Liver (tissue), 3 donors: Measurements from ENCODE around the gene RASGRP1.

Experiments used
- RAD21 ChIP-seq, 2 donors: IDR thresholded peaks; 2 replicates each; pipeline ENCODE4 v1.6.1; 2016; ENCODE audit warnings: antibody characterized with exemption in 2 of 2, mild to moderate bottlenecking in 2 of 2
- TAF1 ChIP-seq: conservative IDR thresholded peaks from 2 replicates; pipeline ENCODE4 v1.6.1; 2016; ENCODE audit warnings: antibody characterized with exemption, mild to moderate bottlenecking
- TF ChIP-seq, protein P1 (sequence below): fragments of 150-350 bp; IDR thresholded peaks from 2 replicates; pipeline ENCODE4 v1.5.1; 2017; ENCODE audit warnings: improper control_type of control experiment, low read depth, low read length; ENCODE audit not compliant: missing input control
- TF ChIP-seq, protein P2 (sequence below): IDR thresholded peaks from 2 replicates; pipeline ENCODE4 v1.6.1; 2016; ENCODE audit warnings: antibody characterized with exemption, mild to moderate bottlenecking
- donor health status: healthy.
- donor health status: healthy.

DNA sequence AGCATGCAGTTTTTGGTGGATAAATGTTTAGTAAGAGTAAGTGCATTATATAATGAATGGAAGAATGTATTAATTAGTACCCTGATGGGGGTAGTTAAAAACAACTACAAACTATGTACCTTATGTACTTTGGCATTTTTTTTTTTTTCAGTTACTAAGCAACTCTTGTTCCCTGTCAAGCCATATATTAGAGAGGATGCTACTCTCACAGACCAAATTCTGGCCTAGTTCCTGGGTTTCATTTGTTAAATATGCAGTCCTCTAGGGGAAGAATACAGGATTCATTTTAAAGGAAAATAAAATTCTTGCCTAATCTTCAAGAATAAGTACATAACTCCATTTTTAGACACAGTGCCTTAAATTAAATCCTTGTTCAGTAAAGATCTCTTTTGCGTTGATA, 93.8 kb downstream of the RASGRP1 start:
- TF ChIP-seq, protein P1, sequence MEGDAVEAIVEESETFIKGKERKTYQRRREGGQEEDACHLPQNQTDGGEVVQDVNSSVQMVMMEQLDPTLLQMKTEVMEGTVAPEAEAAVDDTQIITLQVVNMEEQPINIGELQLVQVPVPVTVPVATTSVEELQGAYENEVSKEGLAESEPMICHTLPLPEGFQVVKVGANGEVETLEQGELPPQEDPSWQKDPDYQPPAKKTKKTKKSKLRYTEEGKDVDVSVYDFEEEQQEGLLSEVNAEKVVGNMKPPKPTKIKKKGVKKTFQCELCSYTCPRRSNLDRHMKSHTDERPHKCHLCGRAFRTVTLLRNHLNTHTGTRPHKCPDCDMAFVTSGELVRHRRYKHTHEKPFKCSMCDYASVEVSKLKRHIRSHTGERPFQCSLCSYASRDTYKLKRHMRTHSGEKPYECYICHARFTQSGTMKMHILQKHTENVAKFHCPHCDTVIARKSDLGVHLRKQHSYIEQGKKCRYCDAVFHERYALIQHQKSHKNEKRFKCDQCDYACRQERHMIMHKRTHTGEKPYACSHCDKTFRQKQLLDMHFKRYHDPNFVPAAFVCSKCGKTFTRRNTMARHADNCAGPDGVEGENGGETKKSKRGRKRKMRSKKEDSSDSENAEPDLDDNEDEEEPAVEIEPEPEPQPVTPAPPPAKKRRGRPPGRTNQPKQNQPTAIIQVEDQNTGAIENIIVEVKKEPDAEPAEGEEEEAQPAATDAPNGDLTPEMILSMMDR: no peak
- TF ChIP-seq, protein P2, sequence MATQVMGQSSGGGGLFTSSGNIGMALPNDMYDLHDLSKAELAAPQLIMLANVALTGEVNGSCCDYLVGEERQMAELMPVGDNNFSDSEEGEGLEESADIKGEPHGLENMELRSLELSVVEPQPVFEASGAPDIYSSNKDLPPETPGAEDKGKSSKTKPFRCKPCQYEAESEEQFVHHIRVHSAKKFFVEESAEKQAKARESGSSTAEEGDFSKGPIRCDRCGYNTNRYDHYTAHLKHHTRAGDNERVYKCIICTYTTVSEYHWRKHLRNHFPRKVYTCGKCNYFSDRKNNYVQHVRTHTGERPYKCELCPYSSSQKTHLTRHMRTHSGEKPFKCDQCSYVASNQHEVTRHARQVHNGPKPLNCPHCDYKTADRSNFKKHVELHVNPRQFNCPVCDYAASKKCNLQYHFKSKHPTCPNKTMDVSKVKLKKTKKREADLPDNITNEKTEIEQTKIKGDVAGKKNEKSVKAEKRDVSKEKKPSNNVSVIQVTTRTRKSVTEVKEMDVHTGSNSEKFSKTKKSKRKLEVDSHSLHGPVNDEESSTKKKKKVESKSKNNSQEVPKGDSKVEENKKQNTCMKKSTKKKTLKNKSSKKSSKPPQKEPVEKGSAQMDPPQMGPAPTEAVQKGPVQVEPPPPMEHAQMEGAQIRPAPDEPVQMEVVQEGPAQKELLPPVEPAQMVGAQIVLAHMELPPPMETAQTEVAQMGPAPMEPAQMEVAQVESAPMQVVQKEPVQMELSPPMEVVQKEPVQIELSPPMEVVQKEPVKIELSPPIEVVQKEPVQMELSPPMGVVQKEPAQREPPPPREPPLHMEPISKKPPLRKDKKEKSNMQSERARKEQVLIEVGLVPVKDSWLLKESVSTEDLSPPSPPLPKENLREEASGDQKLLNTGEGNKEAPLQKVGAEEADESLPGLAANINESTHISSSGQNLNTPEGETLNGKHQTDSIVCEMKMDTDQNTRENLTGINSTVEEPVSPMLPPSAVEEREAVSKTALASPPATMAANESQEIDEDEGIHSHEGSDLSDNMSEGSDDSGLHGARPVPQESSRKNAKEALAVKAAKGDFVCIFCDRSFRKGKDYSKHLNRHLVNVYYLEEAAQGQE: no peak
- no peak for TF ChIP-seq TAF1
- TF ChIP-seq RAD21 (IDR thresholded peaks at IDR 0.05): no peak
